HG02798 (cell line): ENCODE measurements around the gene RPH3AL.

Experiments
- ATAC-seq: cut with Tn5 transposase; IDR thresholded peaks from one replicate; pipeline ENCODE4 v1.9.1; 2021; ENCODE audit warnings: mild to moderate bottlenecking; ENCODE audit not compliant: unreplicated experiment, poor library complexity

The RPH3AL gene

DNA sequence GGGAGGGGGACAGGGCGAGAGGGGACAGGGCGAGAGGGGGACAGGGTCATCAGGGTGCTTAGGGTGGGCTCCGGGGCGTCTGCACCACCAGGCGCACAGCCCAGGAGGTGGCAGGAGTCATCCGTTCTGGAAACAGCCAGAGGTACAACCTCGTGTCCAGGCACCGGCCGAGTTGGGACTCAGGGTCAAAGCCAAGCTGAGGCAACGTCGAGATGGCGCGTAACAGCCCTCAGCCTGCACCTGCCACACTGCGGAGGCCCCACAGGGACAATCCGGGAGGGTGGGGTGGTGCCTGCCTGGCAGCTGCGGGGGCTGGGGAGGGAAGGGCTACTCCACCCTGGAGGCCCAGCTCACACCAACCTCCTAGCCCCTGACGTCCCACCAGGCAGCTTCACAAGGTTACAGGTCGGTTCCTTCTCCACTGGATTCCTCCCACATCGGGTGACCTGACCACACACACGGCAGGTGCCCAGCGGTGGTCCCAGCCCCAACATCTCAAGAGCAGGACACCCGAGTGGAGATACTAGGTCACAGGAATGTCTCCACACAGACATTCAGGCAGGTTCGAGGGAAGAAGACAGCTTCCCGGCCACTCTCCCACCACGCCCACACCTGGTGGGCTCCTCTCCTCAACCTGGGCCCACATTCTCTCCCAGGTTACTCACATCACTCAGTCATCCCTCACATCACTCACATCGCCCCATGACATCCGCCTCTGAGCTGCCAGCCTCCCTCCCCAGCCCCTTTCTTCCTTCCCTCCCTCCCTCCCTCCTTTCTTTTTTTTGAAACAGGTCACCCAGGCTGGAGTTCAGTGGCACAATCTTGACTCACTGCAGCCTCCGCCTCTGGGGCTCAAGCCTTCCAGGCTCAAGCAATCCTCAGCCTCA lies 47.3 kb downstream of the RPH3AL start:
- ATAC-seq = no peak

DNA sequence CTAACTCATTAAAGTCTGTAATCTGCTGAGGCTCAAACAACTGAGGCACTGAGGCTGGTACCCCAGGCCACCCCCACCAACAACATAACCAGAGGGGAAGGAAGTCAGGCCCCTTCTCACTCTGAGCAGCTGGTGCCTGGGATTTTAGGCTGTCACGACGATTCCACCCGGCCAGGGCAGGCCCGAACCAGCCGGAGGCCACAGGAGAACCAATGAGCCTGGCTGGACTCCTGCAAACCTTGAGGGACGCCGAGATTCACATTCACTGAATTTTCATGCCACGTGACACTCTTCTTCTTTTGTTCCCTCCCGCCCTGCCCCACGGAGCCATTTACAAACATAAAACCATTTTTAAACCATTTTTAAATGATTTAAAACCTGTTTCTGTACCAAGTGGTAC lies 48.1 kb downstream of the RPH3AL start:
- ATAC-seq = no peak

DNA sequence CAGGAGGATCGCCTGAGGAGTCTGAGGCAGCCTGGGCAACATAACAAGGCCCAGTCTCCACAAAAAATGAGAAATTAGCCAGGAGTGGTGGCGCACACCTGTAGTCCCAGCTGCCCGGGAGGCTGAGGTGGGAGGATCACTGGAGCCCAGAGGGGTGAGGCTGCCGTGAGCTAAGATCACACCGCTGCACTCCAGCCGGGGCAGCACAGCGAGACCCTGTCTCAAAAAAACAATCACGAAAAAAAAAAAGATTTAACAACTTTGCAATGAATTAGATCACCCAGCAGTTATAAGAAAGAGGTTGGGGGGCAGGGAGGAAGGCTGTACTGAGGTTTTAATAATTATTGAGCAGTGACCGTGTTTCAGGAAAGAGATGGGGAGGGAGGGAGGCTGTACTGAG lies 49.4 kb downstream of the RPH3AL start:
- no peak for ATAC-seq

DNA sequence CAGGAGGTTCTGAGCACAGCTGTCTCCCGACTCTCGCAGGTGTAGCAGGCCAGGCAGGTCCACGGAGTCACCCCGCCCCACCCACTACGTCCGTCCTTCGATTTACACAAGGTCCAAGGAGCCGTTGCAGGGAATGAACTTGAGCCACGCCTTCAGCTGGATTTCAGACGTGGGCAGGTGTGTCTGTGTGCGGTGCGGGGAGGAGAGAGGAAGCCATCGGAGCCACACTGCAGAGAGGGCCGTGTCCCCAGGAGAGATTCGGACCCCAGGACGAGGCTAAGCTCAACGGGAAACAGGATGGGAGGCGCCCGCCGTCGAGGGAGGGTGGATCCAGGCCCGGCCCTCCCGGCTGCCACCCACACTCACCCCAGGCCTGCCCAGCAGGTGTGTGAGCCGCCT lies 50.3 kb downstream of the RPH3AL start:
- no peak for ATAC-seq

DNA sequence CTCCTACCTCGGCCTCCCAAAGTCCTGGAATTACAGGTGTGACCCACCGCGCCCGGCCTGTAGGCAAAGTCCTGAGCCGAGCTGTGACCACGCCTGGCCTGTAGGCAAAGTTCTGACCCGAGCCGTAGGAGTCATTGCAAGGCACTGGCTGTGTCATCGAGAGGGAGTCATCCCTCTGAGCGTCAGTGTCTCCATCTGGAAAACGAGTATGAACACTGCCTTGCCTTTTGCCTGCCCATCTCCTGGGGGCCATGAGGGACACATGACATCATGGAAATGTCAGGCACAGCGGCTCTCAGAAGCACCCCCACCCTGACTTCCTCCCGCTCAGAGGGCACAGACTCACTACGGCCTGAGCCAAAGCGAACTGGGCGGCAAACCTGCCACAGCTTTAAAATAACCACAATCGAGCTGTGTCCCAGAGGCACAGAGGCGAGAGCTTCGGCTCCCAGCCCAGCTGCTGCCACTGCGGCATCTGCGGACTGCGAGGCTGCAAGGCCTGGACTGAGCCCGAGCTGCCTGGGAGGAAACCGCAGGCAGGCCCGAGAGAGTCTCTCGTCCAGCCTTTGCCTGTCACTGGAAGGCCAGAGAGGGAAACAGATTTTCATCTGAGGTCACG lies 50.8 kb downstream of the RPH3AL start:
- ATAC-seq = no peak

DNA sequence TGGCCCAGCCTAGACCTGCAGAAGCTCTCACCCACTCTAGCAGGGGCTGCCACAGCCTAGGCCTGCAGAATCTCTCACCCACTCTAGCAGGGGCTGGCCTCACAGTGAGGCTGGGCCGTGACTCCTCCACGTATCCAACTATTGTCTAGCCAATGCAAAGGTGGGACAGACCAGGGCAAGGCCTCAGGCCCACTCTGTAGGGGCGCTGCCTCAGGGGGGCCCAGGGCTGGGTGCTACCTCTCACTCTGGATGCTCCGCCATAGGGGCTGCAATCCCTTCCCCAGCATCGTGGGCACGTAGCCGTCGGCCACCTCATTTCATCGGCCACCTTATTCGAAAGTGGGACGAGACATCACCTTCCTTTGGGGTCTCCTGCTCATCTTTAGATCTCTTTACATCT lies 51.7 kb downstream of the RPH3AL start:
- no peak for ATAC-seq

DNA sequence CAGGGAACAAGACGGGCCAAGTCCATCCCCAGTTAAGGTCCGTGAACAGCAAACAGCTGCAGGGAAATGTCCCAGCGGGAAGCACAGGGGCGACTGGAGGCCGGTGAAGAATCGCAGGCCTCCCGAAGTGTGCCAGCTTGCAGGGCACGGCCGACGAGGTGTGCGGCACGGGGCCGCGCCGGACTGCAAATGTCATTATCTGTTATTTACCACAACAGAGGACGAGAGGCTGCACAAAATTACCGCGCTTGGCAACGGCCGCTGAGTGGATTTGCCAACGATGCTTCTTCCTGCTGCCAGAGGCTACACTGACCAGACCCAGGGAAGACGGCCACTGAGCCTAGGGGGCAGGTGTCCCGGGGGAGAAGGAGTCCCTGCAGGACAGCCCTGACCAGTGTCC lies 53.1 kb downstream of the RPH3AL start:
- ATAC-seq = no peak

DNA sequence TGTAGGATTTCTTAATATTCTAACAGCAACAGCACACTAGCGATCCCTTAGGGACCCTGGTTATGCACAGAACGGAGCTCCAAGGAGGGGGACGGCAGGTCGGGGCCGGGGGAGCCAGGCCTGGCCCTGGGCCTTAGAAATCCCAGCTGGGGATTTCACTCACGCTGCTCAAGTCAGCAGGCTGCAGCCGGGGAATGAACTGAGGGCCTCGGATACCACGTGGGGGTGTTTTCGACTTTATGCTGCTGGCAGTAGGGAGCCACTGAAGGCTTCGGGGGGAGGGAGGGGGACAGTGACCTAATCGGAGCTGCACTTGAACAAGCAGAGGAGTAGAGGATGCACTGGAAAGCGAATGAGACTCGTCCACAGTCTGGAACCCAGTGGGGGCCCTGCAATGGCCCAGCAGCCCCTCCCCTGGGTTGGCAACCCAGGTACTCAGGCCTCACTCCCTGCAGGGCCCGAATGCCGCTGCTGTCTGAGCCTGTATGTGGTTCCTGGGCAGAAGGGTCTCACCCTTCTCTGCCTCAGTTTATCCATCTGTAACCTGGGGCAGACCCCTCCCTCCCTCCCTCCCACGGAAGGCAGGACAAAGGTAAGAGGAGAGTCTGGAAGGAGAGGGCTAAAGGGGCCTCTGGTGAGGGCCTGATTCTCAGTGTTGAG lies 53.7 kb downstream of the RPH3AL start:
- no peak for ATAC-seq

DNA sequence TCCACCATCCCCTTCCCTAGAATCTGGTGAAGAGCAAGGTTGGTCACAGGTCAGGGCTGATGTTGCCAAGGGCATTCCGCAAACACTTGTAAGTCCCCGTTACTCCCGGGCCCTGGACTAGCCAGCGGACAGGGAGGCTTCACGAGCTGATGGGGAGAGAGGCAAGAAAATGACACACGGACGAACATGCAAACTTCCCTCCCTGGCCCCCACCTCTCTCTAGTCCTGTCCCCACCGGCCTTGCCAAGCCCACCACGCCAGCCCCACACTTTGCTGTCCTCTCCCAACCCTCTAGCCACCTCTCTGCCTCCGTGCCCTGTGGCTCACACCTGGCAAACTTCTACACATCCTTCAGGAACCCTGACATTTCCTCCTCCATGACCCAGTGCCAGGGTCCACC lies 54.8 kb downstream of the RPH3AL start:
- ATAC-seq = no peak

DNA sequence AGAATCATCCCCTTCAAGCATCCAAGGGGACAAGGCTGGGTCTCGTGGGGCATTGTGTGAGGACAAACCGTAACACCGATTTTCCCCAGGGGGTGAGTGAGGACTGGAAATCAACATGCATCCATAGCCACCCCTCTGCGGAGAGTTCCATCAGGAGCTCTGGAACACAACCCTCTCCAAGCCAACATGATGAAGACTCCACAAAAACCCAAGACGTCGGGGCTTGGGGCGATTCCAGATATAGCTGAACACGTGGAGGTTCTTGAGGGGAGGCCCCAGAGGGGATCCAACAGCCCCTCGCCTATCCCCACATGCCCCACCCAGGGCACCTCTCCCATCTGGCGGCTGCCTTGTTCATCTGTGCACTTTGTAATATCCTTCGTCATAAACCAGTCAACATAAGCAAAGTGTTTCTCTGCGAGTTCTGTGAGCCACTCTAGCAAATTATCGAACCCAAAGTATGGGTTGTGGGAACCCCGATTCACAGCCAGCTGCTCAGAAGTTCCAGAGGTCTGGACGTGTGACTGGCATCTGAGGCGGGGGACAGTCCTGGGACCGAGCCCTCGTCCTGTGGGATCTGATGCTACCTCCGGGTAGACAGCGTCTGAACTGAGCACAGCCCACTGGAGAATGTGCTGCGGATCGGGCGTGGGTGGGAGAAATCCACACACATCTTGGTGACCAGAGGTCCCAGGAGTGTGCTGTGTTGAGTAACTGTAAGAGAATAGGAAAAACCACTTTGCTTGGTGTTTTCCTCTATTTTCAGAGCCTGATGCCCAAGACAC lies 55.5 kb downstream of the RPH3AL start:
- no peak for ATAC-seq

DNA sequence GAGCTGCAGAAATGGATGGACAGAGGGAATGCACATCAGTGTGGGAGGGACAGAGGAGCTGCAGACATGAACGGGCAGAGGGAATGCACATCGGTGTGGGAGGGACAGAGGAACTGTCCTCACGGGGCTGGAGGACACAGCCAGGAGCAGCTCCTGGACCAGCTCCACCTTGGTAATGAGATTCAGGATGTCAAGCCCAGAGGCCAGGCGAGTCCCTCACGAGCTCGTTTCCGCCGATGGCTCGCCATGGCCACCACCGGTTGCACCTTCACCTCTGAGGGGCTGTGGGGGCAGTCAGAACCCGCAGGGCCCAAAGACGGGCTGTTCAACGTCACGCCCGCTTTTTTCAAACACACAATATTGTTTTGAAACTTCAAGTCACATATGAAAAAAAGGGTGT lies 56.2 kb downstream of the RPH3AL start:
- ATAC-seq = no peak

DNA sequence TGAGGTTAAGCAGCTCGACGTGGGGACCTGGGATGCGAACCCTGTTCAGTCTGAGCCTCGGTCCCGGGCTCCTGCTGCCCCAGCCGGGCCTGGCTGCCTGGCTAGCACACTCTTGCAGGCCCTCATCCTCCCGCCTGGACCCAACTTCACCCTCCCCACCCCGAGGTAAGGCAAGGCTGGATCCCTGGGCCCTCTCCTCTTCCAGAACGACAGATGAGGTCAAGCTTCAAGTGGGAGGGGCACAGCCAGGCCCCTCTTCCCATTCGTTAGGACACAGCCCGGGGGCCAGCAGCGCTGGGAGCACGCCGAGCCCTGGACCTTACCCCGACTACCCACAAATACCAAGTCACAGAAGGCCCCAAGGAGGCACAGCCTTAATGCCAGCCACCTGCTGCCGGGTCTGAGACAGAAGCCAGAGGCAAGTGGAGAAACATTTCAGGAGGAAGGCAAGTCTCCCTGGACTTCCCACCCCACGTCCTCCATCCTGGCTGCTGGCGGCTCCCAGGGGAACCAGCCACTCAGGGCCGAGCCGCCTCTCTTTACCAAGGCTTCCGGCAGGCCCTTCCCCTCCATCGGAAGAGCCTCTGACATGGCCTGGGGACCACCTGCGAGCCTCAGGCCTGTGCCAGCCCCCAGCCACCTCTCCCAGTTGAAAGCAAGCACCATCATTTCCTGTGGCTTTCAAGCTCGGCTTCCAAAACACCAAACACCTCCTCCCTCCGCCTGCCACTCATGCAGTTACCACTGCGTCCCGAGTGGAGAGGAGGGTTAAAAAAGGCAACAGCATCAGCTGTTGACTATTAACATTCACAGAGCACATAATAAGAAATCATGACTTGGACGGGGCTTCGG lies 59.9 kb downstream of the RPH3AL start:
- no peak for ATAC-seq

DNA sequence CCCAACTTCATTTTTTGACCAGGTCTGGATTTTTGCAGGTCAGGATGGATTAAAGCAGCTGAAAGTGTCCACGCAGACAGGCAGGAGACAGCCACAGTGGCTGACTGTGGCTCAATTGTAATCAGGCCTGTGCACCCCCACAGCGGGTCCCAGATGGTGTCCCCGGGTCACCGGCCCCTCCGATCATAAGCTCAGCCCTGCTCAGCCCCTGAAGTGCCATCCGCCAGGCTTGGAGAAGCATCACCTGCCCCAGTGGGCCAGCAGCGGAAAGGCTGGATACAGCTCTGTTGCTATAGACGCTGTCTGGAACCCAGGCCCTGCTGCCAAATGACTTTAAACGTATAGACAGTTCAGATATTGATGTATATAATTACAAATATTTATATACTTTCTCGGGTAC lies 60.6 kb downstream of the RPH3AL start:
- ATAC-seq = no peak

DNA sequence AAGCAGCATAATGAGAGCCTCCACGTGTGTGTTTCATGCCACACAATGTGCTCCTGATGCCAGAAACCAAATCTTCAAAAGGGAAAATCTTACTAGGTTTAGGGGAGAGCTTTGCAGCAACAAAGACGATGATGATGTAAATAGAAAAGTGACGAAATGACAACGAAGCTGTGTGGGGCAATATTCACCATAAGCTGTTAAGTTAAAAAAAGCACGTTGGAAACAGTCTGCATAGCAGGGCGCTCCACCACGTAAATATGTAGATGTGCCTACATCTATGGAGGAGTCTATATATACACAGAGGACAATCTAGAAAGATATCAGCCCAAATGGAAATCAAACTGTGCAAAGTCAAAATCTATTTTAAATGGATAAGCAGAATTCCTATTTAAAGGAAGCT lies 61.0 kb downstream of the RPH3AL start:
- ATAC-seq = no peak

DNA sequence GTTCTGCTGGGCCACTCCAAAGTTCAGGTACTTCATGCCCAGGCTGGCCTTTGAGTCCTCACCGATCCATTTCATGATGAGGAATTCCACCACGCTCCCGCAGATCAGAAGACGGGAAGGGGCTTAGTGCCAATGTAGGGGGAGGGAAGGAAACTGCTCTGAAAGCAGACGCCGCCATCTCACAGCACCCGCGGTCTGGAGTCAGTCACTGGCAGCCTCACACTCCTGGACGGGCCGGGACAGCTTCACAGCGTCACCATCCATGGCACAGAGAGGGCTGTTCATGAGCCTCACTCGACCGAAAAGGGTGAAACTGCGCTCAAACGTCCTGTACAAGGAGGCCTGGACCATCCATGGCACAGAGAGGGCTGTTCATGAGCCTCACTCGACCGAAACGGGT lies 62.0 kb downstream of the RPH3AL start:
- ATAC-seq = no peak

DNA sequence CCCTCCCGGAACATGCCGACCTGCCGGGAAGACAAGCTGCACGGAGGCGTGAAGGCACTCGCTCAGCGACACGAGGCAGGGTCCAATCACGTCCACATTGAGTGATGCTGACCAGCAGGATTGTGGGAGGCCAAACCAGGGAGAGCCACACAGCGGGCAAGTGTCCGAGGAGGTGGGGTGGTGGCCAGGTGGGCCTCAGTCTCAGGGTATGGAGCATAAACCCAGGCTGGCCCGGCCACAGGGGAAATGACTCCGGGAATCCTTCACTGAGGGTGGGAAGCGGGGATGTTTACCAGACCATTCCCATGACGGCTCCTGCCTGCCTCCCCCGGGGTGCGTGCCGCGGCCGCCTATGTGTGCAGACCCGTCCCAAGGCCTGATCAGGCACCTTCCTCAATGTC lies 62.5 kb downstream of the RPH3AL start:
- no peak for ATAC-seq

DNA sequence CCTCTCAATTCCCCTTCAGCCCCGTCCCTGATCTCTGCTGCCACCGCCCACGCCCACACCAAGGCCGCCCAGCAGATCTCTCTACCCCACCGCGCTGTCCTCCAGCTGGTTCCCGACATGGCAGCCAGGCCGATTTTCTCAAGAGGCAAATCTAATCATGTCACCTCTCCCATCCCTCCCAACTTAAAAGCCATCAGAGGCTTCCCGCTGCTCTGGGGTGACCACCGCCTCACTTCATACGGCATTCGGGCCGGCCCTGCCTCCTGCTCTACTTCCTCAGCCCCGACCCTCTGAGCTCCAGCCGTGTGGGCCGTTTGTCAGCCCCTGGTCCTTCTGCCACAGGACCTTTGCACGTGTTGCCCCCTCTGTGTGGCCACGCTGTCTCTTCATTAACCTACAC lies 63.2 kb downstream of the RPH3AL start:
- ATAC-seq = no peak

DNA sequence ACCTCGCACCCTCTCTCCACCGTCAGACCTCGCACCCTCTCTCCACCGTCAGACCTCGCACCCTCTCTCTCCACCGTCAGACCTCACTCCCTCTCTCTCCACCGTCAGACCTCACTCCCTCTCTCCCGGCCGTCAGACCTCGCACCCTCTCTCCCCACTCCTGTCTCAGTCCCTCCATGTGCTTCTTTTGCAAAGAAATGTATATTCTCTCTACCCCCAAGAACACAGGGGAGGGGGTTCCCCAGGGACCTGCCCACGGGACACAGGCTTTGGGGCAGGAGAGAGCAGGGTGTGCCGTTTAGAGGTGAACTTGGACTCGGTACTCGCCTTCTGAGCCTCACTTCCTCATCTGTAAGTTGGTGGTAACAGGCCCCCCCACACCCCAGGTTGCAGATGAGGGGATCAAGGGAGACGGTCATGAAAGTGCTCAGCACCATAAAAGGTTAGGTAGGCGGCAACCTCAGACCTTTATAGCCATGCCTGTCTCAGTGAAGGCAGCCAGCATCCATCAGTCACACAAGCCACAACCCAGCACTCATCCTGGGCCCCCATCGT lies 63.7 kb downstream of the RPH3AL start:
- ATAC-seq = no peak

DNA sequence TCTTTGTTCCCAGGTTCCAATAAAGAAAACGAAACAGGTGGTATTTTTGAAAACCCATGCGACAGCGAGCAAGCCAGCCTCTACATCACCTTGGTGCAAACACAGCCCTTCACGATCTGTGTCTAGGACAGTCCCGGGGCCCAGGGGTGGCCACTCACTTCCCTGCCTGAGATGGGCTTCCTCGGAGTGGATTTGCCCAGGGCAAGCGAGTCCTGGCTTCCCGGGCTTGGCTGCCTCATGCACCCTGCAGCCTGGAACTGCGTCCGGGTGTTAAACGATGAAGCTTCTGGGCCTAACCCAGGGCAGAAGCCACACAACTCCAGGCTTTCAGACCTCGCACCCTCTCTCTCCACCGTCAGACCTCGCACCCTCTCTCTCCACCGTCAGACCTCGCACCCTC lies 66.0 kb downstream of the RPH3AL start:
- ATAC-seq = no peak
